Measurements from ENCODE around the gene OOSP3.
"Not testable (repeated sequence)": the region's sequence is repeated elsewhere in the genome, so short reads cannot be mapped to it uniquely, and the experiment has no call there.

The OOSP3 gene

GRCh38 chr11:59877784-59878183 is 798 bp upstream of the OOSP3 start:
- TF ChIP-seq ZFX (IDR thresholded peaks at IDR 0.05) = no peak
- TF ChIP-seq, protein P1, sequence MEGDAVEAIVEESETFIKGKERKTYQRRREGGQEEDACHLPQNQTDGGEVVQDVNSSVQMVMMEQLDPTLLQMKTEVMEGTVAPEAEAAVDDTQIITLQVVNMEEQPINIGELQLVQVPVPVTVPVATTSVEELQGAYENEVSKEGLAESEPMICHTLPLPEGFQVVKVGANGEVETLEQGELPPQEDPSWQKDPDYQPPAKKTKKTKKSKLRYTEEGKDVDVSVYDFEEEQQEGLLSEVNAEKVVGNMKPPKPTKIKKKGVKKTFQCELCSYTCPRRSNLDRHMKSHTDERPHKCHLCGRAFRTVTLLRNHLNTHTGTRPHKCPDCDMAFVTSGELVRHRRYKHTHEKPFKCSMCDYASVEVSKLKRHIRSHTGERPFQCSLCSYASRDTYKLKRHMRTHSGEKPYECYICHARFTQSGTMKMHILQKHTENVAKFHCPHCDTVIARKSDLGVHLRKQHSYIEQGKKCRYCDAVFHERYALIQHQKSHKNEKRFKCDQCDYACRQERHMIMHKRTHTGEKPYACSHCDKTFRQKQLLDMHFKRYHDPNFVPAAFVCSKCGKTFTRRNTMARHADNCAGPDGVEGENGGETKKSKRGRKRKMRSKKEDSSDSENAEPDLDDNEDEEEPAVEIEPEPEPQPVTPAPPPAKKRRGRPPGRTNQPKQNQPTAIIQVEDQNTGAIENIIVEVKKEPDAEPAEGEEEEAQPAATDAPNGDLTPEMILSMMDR (conservative IDR thresholded peaks at IDR 0.05) = no peak
- no peak overlapping the region for H3K27ac ChIP-seq

GRCh38 chr11:59879567-59879966 is 985 bp downstream of the OOSP3 start:
- TF ChIP-seq, protein P1 (conservative IDR thresholded peaks at IDR 0.05) = no peak
- no peak for TF ChIP-seq ZFX (IDR thresholded peaks at IDR 0.05)
- H3K27ac ChIP-seq = no peak overlapping the region

GRCh38 chr11:59883597-59883996 is 5.0 kb downstream of the OOSP3 start:
- TF ChIP-seq, protein P1 (conservative IDR thresholded peaks at IDR 0.05) = no peak
- TF ChIP-seq ZFX (IDR thresholded peaks at IDR 0.05) = no peak
- H3K27ac ChIP-seq = no peak overlapping the region

DNA sequence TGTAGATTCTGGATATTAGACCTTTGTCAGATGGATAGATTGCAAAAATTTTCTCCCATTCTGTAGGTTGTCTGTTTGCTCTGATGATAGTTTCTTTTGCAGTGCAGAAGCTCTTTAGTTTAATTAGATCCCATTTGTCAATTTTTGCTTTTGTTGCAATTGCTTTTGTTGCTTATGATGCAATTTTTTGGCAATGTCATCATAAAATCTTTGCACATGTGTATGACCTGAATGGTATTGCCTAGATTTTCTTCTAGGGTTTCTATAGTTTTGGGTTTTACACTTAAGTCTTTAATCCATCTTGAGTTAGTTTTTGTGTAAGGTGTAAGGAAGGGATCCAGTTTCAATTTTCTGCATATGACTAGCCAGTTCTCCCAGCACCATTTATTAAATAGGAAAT is 8.6 kb downstream of the OOSP3 start:
- not testable (repeated sequence) for H3K27ac ChIP-seq

DNA sequence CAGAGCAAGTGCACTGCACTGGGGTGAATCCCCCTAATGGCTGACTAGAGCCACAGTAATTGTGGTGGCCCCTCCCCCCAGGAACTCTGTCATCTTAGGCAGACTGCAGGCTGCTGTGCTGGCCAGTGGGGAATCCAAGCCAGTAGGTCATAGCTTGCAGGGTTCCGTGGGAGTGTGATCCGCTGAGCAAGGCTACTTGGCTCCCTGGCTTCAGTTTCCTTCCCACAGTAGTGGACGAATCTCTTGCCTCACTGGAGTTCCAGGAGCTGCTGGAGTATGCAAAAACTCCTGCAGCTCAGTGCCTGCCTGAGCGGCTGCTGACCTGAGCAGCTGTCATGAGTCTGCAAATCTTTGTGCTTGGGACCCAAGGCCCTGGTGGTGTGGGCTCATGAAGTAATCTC is 13.2 kb downstream of the OOSP3 start:
- TF ChIP-seq, protein P1 (conservative IDR thresholded peaks at IDR 0.05) = no peak
- no peak for TF ChIP-seq ZFX (IDR thresholded peaks at IDR 0.05)
- no peak overlapping the region for H3K27ac ChIP-seq

DNA sequence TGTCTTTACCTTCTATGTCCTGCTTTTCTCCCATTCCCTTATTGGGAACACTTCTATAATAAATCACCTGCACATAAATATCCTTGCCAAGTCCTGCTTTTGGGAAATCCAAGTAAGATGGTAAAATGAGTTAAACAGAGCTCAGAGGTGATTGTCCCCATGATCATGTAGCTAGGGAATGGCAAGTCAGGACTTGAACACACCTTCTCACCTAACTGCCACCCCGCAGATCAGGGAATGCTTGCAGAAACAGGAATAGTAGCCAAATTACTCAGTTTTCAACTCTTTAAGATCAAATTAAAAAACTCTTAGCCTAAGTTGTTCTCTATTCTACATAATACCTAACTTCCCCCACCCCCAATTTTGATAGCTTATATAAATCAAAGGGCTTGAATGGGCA is 16.0 kb downstream of the OOSP3 start:
- H3K27ac ChIP-seq = no peak overlapping the region
- no peak for TF ChIP-seq ZFX (IDR thresholded peaks at IDR 0.05)
- TF ChIP-seq, protein P1 (conservative IDR thresholded peaks at IDR 0.05) = no peak

DNA sequence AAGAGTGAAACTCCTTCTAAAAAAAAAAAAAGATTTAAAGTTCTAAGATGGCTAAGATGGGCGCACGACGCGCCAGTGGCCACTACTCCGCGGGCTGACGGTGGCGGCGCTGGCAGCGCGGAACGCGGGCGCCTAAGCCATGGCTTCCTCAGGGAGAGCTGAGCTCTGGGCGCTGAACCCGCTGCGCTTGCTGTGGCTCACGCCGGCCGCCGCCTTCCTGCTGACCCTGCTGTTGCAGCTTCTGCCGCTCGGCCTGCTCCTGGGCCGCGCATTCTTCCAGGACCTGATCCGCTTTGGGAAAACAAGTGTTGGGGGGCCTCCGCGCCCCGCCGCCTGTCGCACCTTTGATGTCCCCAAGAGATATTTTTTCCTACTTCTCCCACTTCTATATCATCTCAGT is 19.5 kb downstream of the OOSP3 start:
- TF ChIP-seq, protein P1 (conservative IDR thresholded peaks at IDR 0.05) = no peak
- TF ChIP-seq ZFX (IDR thresholded peaks at IDR 0.05) = no peak
- H3K27ac ChIP-seq = no peak overlapping the region

- no peak overlapping the region for H3K27ac ChIP-seq
- no peak for TF ChIP-seq ZFX (IDR thresholded peaks at IDR 0.05)
- TF ChIP-seq, protein P1 (conservative IDR thresholded peaks at IDR 0.05) = no peak
These were observed 20.1 kb downstream of the OOSP3 start for GRCh38 chr11:59898650-59899049.

Measured in C4-2B (cell line).